HEK293T (cell line): ENCODE measurements around the gene GPR39.

Experiments
- ARNT ChIP-seq: fragments of 450-650 bp; IDR thresholded peaks from 2 replicates; pipeline ENCODE4 v1.6.1; 2017; ENCODE audit warnings: mild to moderate bottlenecking
- FOXA1 ChIP-seq: fragments of 450-650 bp; IDR thresholded peaks from 2 replicates; pipeline ENCODE4 v1.6.1; 2016; ENCODE audit warnings: mild to moderate bottlenecking
- FOXK2 ChIP-seq: fragments of 450-650 bp; IDR thresholded peaks from 2 replicates; pipeline ENCODE4 v1.6.1; 2016; ENCODE audit warnings: mild to moderate bottlenecking
- NFRKB ChIP-seq: fragments of 450-650 bp; IDR thresholded peaks from 2 replicates; pipeline ENCODE4 v1.6.1; 2016; ENCODE audit warnings: mild to moderate bottlenecking, moderate library complexity
- SP1 ChIP-seq: fragments of 450-650 bp; IDR thresholded peaks from 2 replicates; pipeline ENCODE4 v1.6.1; 2017

- no peak for TF ChIP-seq ARNT
- no peak for TF ChIP-seq FOXK2
- no peak for TF ChIP-seq SP1
- no peak for TF ChIP-seq NFRKB
- no peak for TF ChIP-seq FOXA1
These were observed 35.2 kb upstream of the GPR39 start for GRCh38 chr2:132381376-132381775.
